HG03196 (cell line): ENCODE measurements around the gene METTL21A.

Experiments used
- ATAC-seq: cut with Tn5 transposase; IDR thresholded peaks from one replicate; pipeline ENCODE4 v1.9.1; 2021; ENCODE audit not compliant: unreplicated experiment

Gene METTL21A

DNA sequence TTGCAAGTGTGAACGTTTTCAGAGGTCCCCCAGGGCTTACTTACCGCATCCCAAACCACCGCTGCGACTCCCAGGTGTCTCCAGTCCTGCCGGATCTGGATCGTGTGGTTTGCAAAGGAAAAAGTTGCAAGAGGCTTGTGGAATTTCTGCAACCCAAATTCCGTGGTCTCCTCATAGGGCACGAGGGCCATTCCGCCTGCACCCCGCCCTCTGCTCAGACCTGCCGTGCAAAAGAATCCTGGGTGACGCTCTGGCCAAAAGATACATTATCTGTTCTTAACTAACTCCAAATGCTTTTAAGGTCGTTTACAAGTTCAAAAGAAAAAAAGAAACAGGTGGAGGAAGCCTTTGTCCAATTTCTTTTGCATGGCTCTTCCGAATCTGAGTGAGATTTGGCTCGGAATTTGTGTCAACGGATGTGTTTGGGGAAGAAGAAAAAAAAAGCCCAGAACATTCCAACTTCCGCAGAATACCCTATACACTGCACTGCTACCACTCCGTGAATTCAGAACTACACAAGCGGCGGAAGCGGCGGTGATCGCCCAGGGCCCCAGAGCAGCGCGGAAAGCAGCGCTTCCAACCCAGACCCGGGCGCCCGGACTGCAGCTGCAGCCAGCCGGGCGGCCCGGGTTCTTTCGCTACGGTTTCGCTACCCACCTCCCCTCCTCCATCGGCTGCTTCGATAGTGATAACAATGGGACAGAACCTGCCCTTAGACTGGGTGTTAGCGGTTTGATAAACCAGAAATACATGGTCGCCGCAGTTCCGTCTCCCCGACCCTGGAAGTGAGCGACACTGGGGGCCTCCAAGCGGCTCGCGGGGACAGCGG is 795 bp downstream of the METTL21A start:
- peak; percentile 40 for ATAC-seq

DNA sequence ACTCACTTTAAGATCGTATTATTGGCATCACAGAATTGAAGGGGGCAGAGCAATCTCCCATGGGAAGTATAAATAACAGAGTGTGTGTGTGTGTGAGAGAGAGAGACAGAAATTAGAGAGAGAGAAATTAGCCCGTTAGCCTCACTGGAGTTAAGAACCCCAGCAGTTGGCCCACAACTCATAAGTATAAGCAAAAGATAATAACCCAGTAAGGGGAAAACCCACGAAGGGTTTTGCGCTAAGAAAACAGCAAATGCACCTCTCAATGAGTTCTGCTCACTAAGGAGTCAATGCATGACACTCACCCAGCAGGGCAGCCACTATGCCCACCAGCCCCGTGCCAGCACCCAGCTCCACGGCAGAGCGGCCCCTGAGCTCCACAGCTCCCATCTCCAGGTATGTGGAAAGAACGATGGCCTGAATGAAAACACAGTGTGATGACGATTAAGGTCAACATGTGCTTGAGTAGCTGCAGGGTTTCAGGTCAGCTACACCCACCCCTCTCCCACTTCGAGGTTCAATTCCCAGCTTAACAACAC is 3.6 kb downstream of the METTL21A start:
- ATAC-seq: no peak

DNA sequence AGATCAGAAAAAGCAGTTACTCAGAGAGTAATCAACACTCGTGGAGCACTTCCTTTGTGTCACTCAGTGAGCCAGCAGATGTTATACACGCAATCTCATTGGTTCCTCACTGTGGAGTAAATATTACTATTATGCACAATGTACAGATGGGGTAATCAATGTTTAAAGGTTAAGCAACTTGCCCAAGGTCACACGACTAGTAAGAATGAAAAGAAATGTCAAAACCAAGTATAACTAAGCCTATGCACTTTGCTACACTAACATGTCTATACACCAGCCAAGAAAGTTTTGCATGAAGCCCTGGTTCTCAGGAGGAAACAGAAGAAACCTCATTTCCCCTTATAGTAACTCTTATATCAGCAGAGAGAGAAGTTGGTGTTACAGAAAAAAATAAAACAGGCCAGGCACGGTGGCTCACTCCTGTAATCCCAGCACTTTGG is 5.4 kb downstream of the METTL21A start:
- ATAC-seq: peak; percentile 32

DNA sequence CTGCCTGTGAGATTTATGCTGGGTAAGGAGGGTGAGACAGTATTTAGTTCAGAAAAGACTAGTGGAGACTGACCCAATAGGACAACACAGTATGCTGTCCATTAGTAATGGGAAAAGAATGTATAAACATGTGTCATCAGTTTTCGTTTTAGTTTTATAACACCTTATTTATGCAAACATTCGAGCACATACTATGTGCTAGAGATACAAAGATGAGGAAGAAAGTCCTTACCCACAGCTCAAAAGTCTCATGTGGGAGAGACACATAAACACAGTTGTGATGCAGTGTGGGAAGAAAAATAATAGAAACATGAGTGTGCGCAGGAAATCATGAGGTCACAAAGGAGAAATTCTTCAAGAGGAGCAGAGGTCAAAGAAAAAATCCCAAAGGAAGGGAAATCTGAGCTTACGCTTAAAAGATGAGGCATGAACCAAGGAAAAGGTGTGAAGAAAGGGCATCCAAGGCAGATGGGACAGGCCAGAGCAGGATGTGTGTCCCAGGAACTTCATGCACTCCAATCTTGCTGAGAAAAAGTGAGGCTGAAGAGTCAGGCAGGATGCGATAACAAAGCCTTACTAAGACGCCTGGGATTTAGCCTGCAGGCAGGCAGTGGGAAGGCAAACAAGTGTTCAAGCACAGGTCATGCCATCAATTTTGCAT is 8.1 kb downstream of the METTL21A start:
- no peak for ATAC-seq

DNA sequence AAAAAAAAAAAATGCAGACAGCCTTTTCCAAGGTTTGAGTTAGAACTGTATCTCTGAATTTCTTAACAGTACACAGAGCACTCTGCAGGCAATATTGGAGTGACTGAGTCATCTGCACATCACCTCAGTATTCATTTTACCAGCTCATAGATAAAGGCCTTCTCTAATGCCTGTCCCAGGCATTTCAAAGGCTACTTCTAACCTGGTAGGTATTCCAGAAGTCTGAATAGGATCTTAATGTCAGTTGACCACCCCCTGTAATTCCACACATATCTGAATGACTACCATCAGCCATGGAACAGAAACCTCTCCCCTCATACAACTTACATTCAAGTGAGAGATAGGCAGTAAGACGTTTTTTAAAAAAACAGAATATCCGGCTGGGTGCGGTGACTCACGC is 9.0 kb downstream of the METTL21A start:
- no peak for ATAC-seq

DNA sequence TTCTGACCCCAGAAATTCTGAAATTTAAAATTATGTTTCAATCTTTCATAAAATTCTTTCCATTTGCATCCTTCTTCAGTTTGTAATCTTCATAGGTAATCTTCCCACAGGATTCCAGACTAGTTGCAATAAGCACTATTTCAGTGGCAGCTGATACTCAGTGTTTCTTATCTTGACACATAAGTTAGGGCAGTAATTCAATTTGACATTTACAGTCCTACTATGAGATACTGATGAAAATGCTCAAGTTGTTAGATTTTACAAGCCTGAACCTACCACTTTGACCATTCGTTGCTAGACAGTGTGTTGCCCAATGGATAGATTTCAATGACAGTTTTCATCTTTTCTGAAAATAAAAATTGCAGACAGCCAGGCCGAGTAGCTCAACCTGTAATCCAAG is 10.4 kb downstream of the METTL21A start:
- ATAC-seq: no peak

DNA sequence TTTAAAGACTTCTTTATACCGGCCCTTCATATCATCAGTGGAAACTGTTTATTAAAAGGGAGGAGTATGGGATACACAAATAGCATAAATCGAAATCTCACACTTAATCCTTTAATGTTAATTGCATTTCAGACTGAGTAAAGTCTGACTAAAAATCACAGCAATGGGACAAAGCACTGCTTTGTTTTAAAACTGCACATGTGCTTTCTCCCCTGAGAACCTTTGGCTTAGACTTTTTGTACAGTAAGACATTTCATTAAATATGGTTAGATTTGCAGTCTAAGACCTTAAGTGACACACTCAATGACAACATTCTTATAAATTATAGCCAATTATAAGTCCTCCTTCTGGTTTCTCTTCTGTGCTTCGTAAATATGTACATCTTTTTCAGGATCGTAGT is 12.5 kb downstream of the METTL21A start:
- ATAC-seq: no peak

DNA sequence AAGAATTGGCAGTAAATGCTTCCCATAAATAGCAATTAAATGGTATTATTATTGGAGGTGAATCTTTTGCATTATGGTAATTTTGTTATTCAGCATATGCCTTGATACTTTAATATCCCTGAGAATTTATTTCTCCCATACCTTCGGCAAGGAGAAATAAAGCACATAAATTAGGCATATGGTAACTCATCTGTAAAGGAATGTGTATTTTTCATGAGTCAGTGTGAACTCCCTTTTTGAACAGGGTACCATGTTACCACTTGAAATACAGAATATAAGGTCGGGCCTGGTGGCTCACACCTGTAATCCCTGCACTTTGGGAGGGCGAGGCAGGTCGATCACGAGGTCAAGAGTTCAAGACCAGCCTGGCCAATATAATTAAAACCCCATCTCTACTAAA is 18.4 kb downstream of the METTL21A start:
- no peak for ATAC-seq

DNA sequence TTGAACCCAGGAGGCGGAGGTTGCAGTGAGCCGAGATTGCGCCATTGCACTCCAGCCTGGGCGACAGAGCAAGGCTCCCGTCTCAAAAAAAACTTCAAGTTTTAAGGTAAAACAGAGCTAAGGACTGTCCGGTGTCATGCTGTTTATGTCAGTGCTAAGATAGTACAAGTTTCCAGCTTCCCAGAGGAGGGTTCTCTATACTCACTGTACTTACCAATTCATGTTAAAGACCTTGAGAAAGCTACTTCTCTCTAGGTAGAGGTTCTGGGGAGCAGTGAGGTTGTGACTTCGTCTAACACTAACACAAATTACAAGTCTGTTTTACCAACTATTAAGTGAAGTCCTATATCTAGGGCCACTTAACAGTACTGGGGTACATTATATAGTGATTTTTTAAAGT is 18.8 kb downstream of the METTL21A start:
- ATAC-seq: no peak

DNA sequence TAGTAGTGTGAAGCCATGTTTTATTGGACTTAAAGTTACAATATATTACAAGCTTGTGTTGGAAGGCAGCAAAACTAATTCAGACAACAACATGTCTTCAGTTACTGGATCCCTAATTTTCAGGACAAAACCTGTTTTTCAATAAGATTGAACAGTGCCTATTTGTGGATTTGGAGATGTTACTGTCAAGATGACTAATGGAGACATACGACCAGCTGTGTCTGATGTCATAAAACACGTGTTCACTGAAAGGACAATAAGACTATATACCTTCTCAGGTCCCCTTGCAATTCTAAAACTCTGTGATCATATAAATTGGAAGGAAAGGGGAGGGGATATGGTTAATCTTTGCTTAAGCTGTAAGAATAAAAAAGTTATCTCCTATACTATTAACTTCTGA is 21.7 kb downstream of the METTL21A start:
- ATAC-seq: no peak

DNA sequence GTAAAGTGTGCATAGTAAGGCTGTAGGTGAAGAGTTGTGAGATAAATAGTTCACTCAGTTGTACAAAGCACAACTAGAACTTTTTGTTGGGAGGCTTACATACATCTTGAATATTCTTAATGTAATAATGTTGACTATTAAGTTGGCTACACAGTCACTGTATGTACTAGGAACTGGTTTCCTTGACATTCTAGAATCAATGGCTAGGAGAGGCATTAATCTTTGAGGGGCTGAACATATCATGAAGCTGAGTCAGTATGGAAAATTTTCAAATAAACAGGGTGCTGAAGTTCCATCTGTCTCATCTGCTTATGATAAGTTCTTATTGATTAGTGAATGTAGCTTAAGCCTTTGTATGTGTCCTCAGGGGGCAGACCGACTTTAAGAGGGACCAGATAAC is 23.4 kb downstream of the METTL21A start:
- ATAC-seq: no peak

DNA sequence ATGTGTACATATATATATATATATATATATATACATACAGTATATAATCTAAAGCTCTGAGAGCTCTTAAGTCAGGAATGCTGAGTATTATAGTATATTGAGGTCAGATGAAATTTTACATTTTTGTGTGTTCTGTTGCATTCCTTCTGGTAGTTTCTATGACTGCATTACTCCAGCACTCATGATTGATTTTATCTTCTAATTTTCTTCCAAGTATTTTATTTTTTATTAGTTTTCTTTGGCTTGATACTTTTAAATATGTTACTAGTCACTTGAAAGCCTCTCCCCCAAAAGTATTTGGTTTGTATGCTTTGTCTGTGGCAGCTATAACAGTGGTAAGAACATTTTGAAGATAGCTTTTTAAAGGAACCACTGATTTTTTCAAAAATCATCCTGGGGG is 25.0 kb downstream of the METTL21A start:
- ATAC-seq: no peak

DNA sequence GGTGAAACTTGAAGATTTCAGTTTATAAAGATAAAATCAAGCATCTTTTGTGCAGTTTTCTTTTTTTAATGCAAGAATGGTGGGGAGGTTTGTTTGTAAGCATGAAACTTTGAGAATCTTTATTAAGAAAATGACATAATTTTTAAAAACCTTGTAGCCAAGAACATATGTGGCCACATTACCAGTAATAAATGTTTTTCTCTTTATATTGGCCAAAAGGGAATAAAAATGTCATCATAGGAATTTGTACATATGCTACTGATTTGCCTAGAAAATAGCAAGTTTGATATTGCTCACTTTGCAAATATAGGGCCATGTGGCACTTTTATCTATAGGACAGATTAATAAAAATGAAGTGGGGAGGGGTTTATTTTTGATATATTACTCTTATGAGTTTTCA is 25.6 kb downstream of the METTL21A start:
- no peak for ATAC-seq

DNA sequence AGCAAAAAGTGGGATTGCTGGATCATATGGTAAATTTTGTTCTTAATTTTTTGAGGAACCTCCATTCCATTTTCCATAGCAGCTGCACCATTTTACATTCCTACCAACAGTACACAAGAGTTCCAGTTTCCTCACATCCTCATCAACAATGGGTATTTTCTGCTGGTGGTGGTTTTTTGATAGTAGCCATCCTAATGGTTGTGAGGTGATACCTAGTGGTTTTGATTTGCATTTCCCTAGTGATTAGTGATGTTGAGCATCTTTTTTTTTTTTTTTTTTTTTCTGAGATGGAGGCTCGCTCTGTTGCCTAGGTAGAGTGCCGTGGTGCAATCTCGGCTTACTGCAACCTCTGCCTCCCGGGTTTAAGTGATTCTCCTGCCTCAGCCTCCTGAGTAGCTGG is 30.5 kb downstream of the METTL21A start:
- no peak for ATAC-seq

DNA sequence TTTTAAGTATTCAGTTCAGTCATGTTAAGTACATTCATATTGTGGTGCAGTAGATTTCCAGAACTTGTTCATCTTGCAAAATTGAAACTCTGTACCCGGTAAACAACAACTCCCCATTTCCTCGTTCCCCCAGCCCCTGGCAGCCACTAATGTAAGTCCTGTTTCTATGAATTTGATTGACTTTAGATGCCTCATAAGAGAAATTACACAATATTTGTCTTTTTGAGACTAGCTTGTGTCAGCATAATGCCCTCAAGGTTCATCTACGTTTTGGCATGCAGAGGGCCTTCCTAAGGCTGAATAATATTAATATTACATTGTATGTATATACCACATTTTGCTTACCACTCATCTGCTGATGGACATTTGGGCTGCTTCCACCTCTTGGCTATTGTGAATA is 30.9 kb downstream of the METTL21A start:
- ATAC-seq: no peak

DNA sequence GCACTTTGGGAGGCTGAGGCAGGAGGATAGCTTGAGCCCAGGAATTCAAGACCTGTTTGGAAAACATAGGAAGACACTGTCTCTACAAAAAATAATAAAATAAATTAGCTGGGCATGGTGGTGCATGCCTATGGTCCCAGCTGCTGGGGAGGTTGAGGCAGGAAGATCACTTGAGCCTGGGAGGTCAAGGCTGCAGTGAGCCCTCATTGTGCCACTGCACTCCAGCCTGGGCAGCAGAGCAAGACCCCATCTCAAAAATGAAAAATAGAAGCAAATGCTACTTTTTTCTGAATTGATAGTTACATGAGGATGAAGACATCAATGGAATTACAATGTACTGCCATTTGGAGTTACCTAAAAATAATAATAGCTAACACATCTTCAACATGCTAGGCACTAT is 31.9 kb downstream of the METTL21A start:
- ATAC-seq: no peak

DNA sequence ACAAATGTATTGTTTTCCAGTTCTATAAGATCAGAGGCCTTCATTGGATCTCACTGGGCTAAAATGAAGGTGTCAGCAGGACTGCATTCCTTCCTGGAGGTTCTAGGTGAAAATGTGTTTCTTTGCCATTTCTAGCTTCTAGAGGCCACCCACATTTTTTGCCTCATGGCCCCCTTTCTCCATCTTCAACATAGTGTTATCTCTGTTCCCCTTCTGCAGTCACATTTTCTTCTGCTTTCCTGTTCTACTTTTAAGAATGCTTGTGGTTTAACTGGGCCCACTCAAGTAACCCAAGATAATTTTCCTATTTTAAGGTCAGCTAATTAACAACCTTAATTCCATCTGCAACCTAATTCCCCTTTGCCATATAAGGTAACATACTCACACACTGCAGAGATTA is 36.1 kb downstream of the METTL21A start:
- ATAC-seq: no peak

DNA sequence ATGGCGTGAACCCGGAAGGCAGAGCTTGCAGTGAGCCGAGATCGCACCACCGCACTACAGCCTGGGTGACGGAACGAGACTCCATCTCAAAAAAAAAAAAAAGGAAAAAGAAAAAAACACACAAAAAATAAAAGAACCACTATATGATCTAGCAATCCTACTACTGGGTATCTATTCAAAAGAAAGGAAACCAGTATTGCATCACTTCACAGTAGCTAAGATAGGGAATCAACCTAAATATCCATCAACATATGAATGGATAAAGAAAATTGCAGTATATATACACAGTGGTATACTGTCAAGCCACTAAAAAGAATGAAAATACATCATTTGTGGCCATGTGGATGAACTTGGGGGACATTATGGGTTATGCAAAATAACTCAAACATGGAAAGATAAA is 37.9 kb downstream of the METTL21A start:
- ATAC-seq: no peak

DNA sequence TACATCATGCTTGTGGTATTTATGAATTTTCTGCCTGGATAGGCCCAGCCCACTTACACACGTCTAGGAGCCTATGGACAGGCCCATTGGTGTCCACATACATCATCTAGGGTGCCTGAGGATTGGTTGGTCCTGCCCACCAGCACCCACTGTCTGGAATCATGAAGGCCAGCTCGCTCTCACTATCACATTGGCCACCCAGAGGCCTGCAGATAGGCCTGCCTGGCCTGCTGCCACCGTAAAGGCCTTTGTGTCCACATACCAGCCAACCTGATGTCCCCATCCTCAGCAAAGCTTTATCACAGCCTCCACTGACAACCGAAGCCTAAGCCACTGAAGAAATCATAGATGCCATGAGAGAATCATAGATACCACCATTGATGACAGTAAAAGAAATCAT is 40.2 kb downstream of the METTL21A start:
- no peak for ATAC-seq

DNA sequence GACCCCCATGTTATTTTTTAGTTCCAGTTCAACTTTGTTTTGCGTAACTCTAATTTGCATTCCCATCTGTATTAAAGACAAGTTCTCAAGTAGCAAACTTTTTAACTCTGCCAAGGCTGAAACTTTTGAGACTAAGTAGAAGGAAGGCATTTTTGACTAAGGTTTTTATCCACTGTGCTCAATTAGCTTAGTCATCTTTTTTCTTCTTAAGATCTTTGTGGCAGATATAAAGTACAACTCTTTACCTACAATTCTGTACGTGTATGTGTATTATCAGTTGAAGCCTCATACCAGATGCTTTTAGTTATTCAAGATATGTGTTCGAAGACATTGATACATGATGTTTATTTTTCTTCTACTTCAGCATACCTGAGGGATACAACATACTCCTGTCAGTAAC is 53.8 kb downstream of the METTL21A start:
- ATAC-seq: no peak

DNA sequence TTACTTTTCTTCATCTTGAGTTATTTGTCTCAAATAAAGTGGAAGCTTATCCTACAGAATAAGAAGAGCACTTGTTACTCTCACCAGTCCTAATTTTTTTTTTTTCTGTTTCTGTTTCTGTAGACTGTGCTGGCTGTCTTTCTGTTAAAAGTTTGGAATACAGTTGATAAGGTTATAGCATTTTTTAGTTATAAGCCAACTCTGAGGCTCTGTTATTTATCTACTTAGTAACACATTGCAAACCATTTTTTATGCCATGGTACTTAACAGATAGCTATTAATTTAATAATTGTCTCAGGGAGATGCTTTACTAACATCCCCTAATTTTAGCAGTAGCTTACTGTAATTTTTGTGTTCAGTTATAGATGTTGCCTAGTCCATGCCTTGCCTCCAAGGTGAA is 57.5 kb downstream of the METTL21A start:
- no peak for ATAC-seq

DNA sequence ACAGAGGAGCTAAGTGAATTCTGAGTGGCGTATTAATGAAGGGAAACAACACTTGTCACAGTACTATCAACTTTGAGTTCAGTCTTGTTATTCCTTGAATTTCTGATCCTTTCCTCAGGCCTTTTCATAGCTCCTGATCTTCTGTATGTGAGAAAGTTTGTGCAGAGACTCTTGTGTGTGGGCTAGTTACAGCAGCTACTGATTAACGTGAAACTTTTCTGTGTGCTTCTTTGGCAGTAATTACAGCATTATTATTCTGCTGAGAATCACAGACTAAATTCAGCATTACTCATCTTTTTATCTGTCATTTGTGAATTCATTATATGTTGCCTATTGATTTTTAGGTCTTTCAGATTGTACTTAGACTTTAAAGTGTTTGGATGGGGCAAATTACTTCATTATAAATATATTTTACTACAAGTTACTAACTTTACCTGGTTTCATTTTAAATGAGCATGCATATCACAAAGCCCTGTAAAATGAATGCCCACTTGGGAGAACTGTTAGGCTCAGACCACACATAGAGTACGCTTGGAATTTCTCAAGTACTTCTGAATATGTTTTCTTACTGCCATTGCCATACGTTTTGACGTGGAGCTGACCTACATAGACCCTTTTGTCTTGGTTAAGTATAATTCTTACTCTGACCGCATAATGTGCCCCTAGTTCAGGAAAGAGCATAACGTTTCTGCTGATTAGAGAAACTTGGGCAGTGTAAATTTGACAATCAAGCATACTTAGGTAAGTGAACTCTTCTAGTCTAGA is 59.3 kb downstream of the METTL21A start:
- ATAC-seq: no peak
